IgD-negative memory B cell (primary cell): ENCODE data around the gene GPR132. TPM values are rescaled to one million over a fixed set of nuclear protein-coding genes. Genes with fewer than 3 reads are reported as not detected.
"Not testable (repeated sequence)": the region's sequence is repeated elsewhere in the genome, so short reads cannot be mapped to it uniquely, and the experiment has no call there.

ENCODE experiments used
- H3K27ac Mint-ChIP-seq, 3 donors: one replicate each; pipeline ENCODE4 v1.8.0; 2020 to 2022; ENCODE audit warnings: mild to moderate bottlenecking in 3 of 3, mixed read lengths in 3 of 3, moderate library complexity in 1 of 3
- H3K27me3 Mint-ChIP-seq: one replicate; pipeline ENCODE4 v1.8.0; 2021; ENCODE audit warnings: mixed read lengths
- H3K36me3 Mint-ChIP-seq: one replicate; pipeline ENCODE4 v1.8.0; 2020; ENCODE audit warnings: mild to moderate bottlenecking, mixed read lengths
- H3K4me1 Mint-ChIP-seq, 3 donors: one replicate each; pipeline ENCODE4 v1.8.0; 2020 to 2022; ENCODE audit warnings: mixed read lengths in 3 of 3, mild to moderate bottlenecking in 1 of 3
- H3K4me3 Mint-ChIP-seq, 4 donors: one replicate each; pipeline ENCODE4 v1.8.0; 2020 to 2022; ENCODE audit warnings: mild to moderate bottlenecking in 4 of 4, mixed read lengths in 4 of 4, moderate library complexity in 3 of 4
- H3K9me3 Mint-ChIP-seq, 3 donors: one replicate each; pipeline ENCODE4 v1.8.0; 2020 to 2021; ENCODE audit warnings: mixed read lengths in 3 of 3, mild to moderate bottlenecking in 1 of 3
- polyA plus RNA-seq: library from polyadenylated mRNA; unstranded; fragments of 300-500 nt; fragmentation: Illumina TruSeq; gene quantifications from one replicate; pipeline ENCODE4 v1.2.3, GENCODE V29; 2021

Gene GPR132
- polyA plus RNA-seq, 1 donor from 2014 or later: 37.2 TPM

DNA sequence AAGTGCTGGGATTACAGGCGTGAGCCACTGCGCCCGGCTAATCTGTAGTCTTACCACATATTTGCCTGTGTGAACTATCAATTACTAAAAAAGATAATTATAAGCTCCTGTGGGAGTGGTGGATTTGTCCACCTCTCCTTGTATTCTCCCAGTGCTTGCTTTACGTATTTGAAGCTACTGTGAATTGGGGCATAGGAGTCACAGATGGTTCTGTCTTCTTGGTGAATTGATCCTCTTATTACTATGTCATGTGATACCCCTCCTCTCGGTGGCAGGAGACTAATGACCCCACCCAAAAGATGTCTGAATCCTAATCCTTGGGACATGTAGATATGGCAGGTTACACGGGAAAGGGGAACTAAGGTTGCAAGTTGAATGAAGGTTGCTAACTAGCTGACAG lies 11.8 kb downstream of the GPR132 start:
- peaks cover 2% of the 10 kb centered on the region for H3K36me3 Mint-ChIP-seq
- peak overlapping the region in 1 of 3 donors; percentile 60 for H3K27ac Mint-ChIP-seq
- H3K4me3 Mint-ChIP-seq: no peak overlapping the region
- H3K9me3 Mint-ChIP-seq: no peaks in the 10 kb centered on the region
- H3K27me3 Mint-ChIP-seq: no peaks in the 10 kb centered on the region
- peaks cover 6 to 8% (median 7%) of the 10 kb centered on the region in 3 donors for H3K4me1 Mint-ChIP-seq

DNA sequence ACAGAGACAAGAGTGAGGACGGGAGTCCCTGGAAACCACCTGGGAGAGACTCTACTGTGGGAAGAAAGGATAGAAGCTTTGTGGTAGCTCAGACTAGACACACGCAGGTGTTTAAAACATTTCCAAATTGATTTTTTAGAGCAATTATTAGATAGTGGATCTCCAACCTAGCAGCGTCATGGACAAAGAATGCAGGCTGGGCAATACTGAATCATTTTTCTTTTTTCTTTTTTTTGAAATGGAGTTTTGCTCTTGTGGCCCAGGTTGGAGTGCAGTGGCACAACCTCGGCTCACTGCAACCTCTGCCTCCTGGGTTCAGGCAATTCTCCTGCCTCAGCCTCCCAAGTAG lies 13.1 kb downstream of the GPR132 start:
- H3K36me3 Mint-ChIP-seq: peaks cover 2% of the 10 kb centered on the region
- peaks cover 1 to 8% (median 4%) of the 10 kb centered on the region in 3 donors for H3K4me1 Mint-ChIP-seq
- H3K9me3 Mint-ChIP-seq: no peaks in the 10 kb centered on the region
- no peak overlapping the region for H3K4me3 Mint-ChIP-seq
- H3K27ac Mint-ChIP-seq: peak overlapping the region in 1 of 3 donors; percentile 32
- H3K27me3 Mint-ChIP-seq: no peaks in the 10 kb centered on the region

- Mint-ChIP-seq H3K9me3 (no peaks in the 10 kb centered on the region), H3K4me1 (peaks cover 0 to 8% (median 4%) of the 10 kb centered on the region in 3 donors), H3K36me3 (peaks cover 2% of the 10 kb centered on the region), H3K4me3 (no peak overlapping the region), H3K27me3 (no peaks in the 10 kb centered on the region), H3K27ac (peak overlapping the region in 2 of 3 donors; percentile 32 to 67)
These were observed 13.8 kb downstream of the GPR132 start for GRCh38 chr14:105051182-105052109.

- no peaks in the 10 kb centered on the region for H3K9me3 Mint-ChIP-seq
- H3K27ac Mint-ChIP-seq: no peak overlapping the region
- peaks cover 6 to 13% (median 8%) of the 10 kb centered on the region in 3 donors for H3K4me1 Mint-ChIP-seq
- peaks cover 2% of the 10 kb centered on the region for H3K36me3 Mint-ChIP-seq
- no peaks in the 10 kb centered on the region for H3K27me3 Mint-ChIP-seq
- H3K4me3 Mint-ChIP-seq: no peak overlapping the region
These were observed 14.7 kb downstream of the GPR132 start for GRCh38 chr14:105050551-105050897.

DNA sequence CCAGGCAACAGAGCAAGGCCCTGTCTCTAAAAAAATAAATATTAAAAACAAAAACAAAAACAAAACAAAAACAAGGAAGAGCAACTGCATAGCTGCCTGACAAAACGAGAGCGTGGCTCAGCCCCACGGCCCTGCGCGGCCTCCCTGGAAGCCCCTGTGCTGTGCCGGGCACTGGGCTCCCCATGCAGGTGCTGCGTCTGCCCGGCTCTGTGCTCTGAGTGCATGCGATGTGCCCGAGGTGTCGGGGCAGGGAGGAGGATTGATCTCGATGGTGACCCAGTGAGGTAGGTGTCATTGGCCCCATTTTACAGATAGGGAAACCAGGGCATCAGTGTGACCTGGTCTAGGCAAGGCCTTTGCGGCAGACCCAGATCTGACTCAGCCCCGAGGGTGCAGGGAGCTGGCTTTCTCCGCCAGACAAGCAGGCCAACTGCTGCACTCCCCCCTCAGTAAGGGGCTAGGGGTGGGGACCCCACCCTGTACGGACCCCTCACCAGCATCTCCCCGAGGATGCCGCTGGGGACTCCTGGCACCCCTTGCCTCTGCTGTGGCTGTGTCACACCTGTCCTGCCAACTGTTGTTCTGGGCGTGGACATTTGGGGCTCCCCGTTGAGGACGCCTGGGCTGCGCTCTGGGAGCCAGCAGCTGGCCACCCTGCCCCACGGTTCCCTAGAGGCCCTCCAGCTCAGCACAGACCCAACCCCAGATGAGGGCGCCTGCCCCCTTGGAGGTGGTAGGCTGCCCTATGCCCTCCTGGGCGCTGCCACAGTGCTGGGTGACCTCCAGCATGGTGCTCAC lies 15.3 kb downstream of the GPR132 start:
- peaks cover 7 to 13% (median 7%) of the 10 kb centered on the region in 3 donors for H3K4me1 Mint-ChIP-seq
- no peaks in the 10 kb centered on the region for H3K9me3 Mint-ChIP-seq
- H3K36me3 Mint-ChIP-seq: peaks cover 2% of the 10 kb centered on the region

GRCh38 chr14:105047283-105048016 lies 17.8 kb downstream of the GPR132 start:
- Mint-ChIP-seq H3K4me3 (no peak overlapping the region), H3K36me3 (peaks cover 2% of the 10 kb centered on the region), H3K27ac (no peak overlapping the region), H3K27me3 (peaks cover 1% of the 10 kb centered on the region), H3K9me3 (no peaks in the 10 kb centered on the region), H3K4me1 (peaks cover 5 to 12% (median 11%) of the 10 kb centered on the region in 3 donors)

More for the DNA sequence above, 15.3 kb downstream of the GPR132 start:
- H3K4me3 Mint-ChIP-seq: no peak overlapping the region
- no peaks in the 10 kb centered on the region for H3K27me3 Mint-ChIP-seq
- H3K27ac Mint-ChIP-seq: peak overlapping the region in 1 of 3 donors; percentile 89

GRCh38 chr14:105046891-105047282 lies 18.3 kb downstream of the GPR132 start:
- Mint-ChIP-seq H3K9me3 (no peaks in the 10 kb centered on the region), H3K27ac (no peak overlapping the region), H3K4me1 (peaks cover 5 to 12% (median 11%) of the 10 kb centered on the region in 3 donors), H3K4me3 (no peak overlapping the region), H3K27me3 (peaks cover 1% of the 10 kb centered on the region), H3K36me3 (peaks cover 2% of the 10 kb centered on the region)

DNA sequence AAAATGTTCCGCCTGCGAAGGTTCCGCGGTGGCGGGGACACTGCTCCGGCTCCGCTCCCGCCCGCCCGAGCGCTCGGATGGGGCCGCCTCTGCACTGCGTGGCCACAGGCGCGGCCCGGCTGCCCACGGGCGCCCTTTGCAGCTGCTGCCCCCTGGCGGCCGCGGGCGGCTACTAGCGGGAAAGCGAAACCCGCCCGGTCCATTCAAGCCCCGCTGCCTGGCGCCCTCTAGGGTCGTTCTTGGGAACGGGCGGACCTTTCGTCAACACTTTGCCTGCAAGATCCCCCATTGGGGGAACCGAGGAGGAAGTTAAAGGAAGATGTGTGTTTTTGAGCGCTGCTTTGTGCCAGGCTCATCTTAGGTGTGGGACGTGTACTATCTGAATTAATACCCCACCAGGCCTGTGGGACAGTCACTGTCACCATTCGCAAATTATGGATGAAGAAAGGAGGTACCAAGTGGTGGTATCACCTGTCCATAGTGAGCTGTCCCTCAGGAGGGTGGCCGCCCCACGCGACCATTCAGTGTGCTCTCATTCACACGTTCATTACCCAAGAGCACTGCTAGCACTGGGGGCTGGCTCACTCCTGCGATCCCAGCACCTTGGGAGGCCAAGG lies 19.4 kb downstream of the GPR132 start:
- H3K27ac Mint-ChIP-seq: peak overlapping the region; percentile 5 to 71 (median 39)
- H3K9me3 Mint-ChIP-seq: no peaks in the 10 kb centered on the region
- peaks cover 5 to 12% (median 11%) of the 10 kb centered on the region in 3 donors for H3K4me1 Mint-ChIP-seq
- peaks cover 1% of the 10 kb centered on the region for H3K27me3 Mint-ChIP-seq
- H3K4me3 Mint-ChIP-seq: peak overlapping the region in 2 of 4 donors; percentile 22 to 61
- no peaks in the 10 kb centered on the region for H3K36me3 Mint-ChIP-seq

DNA sequence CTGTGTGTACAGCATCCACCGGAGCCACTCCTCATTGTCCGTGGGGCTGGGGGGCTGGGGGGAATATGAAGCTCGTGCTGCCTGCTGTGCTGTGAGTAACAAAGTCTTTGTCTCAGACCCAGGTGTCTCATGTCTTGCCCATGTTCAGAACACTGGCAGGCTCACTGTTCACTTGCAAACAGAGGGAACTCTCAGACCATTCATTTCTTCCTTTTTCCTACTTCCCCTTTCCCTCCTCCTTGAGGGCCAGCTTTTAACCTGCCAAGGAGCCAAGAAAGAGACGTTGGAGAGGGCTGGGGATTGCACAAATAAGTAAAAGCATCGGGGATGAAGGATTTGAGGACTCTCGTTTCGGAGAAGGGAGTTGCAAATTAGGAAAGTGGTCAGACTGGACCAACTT lies 21.6 kb downstream of the GPR132 start:
- H3K9me3 Mint-ChIP-seq: no peaks in the 10 kb centered on the region
- no peak overlapping the region for H3K27ac Mint-ChIP-seq
- H3K36me3 Mint-ChIP-seq: no peaks in the 10 kb centered on the region
- H3K27me3 Mint-ChIP-seq: peaks cover 1% of the 10 kb centered on the region
- no peak overlapping the region for H3K4me3 Mint-ChIP-seq
- peaks cover 5 to 12% (median 11%) of the 10 kb centered on the region in 3 donors for H3K4me1 Mint-ChIP-seq

GRCh38 chr14:105042813-105043212 lies 22.4 kb downstream of the GPR132 start:
- Mint-ChIP-seq H3K4me1 (peaks cover 5 to 12% (median 8%) of the 10 kb centered on the region in 3 donors), H3K9me3 (no peaks in the 10 kb centered on the region), H3K36me3 (no peaks in the 10 kb centered on the region), H3K27ac (no peak overlapping the region), H3K4me3 (peak overlapping the region in 1 of 4 donors; percentile 28), H3K27me3 (peaks cover 1% of the 10 kb centered on the region)

GRCh38 chr14:105041841-105042765 lies 23.1 kb downstream of the GPR132 start:
- Mint-ChIP-seq H3K4me1 (peaks cover 5 to 12% (median 7%) of the 10 kb centered on the region in 3 donors), H3K4me3 (no peak overlapping the region), H3K9me3 (no peaks in the 10 kb centered on the region), H3K27ac (no peak overlapping the region), H3K36me3 (no peaks in the 10 kb centered on the region), H3K27me3 (peaks cover 1% of the 10 kb centered on the region)

DNA sequence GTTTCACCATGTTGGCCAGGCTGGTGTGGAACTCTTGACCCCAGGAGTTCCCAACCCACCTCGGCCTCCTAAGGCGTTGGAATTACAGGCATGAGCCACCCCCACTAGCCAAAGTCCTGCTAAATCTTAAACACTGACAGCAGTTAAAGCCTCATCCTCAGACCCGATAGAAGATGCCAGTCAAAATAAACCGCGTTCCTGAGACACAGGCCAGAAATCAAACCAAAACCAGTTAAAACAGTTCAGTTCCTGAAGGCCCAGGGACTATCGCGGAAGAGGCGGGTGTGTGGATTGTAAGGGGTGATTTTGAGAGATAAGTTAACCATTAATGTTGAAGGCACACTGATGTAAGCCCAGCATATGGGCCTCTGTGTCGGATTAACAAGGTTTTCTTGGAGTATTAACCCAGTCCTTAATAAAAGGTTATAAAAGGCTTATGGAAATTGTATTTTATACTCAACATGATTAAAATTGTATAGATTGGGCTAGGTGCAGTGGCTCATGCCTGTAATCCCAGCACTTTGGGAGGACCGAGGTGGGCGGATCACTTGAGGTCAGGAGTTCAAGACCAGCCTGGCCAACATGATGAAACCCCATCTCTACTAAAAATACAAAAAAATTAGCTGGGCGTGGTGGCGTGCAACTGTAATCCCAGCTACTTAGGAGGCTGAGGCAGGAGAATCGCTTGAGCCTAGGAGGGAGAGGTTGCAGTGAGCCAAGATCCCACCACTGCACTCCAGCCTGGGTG lies 25.6 kb downstream of the GPR132 start:
- peak overlapping the region in 1 of 3 donors; percentile 51 for H3K27ac Mint-ChIP-seq
- peaks cover 0 to 3% (median 2%) of the 10 kb centered on the region in 3 donors for H3K4me1 Mint-ChIP-seq
- H3K9me3 Mint-ChIP-seq: no peaks in the 10 kb centered on the region
- no peak overlapping the region for H3K4me3 Mint-ChIP-seq
- H3K36me3 Mint-ChIP-seq: no peaks in the 10 kb centered on the region
- peaks cover 1% of the 10 kb centered on the region for H3K27me3 Mint-ChIP-seq

DNA sequence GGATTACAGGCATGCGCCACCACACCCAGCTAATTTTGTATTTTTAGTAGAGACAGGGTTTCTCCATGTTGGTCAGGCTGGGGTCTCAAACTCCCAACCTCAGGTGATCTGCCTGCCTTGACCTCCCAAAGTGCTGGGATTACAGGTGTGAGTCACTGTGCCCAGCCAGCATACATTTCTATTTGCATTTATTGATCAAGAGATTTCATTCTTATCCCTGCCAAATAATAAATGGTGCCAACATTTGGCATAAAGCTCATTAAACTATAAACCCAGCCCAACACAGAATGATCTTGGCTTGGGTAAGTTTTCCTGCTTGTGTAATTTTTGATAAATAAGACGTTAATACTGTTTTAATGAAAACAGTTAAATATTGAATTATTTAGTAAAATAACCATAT lies 29.6 kb downstream of the GPR132 start:
- not testable (repeated sequence) for H3K27me3 Mint-ChIP-seq, H3K9me3 Mint-ChIP-seq, H3K36me3 Mint-ChIP-seq, H3K27ac Mint-ChIP-seq
- Mint-ChIP-seq H3K4me3 (peak overlapping the region in 1 of 4 donors; percentile 66), H3K4me1 (peaks cover 4 to 15% (median 8%) of the 10 kb centered on the region in 3 donors)
